Activated naive CD4-positive, alpha-beta T cell treated with anti-CD3 and anti-CD28 coated beads, Interleukin-2, amount 50 U/mL, for 72 hours (primary cell): Measurements from ENCODE around the gene PTGFRN. TPM values are rescaled to one million over a fixed set of nuclear protein-coding genes. Genes with fewer than 3 reads are reported as not detected.
A peak's percentile ranks its signal among the peaks of the same experiment; 100 is the strongest.

Experiments used
- ATAC-seq, 2 donors: fragments of 150-1000 bp; cut with Tn5 transposase; 2 replicates each; pipeline ENCODE4 v1.10.0; 2021; ENCODE audit warnings: mild to moderate bottlenecking in 2 of 2, moderate library complexity in 2 of 2
- DNase-seq, 2 donors: peaks; one replicate each; pipeline ENCODE4 v3.0.0; 2021 to 2022; ENCODE audit warnings: low spot score in 2 of 2
- H3K27ac Mint-ChIP-seq, 2 donors: one replicate each; pipeline ENCODE4 v1.8.0; 2022; ENCODE audit warnings: mild to moderate bottlenecking in 2 of 2, mixed read lengths in 2 of 2
- H3K36me3 Mint-ChIP-seq, 2 donors: one replicate each; pipeline ENCODE4 v1.8.0; 2022; ENCODE audit warnings: mixed read lengths in 2 of 2
- H3K9me3 Mint-ChIP-seq, 2 donors: one replicate each; pipeline ENCODE4 v1.8.0; 2022; ENCODE audit warnings: mixed read lengths in 2 of 2
- total RNA-seq, 2 donors: library from RNA; stranded (reverse); gene quantifications; one replicate each; pipeline ENCODE4 v1.2.3, GENCODE V29; 2022

Gene PTGFRN
- total RNA-seq, 2 donors from 2014 or later = 15.9 to 20.3 TPM

DNA sequence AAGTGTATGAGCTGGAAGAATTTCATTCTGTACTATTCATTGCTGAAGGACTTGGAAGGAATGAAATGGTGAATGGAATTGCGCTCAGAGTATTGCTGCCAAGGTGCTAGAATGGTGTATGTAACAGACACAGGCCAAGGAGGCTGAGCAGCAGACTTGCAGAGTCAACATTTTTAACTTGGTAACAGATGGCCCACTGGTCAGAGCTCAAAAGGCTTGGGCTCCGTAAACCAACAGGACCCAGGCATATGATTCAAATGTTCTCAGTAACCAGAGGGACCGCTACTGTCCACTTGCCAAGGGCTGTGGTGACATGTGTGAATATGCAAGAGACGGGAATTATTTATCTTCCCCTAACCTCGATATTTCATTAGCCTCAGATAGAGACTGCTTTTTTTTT is 28.8 kb upstream of the PTGFRN start:
- Mint-ChIP-seq H3K27ac (no peak overlapping the region), H3K36me3 (no peaks in the 10 kb centered on the region), H3K9me3 (no peaks in the 10 kb centered on the region)
- ATAC-seq (no peak), DNase-seq (no peak)

- H3K27ac Mint-ChIP-seq = peak overlapping the region in 1 of 2 donors; percentile 29
- ATAC-seq = peak; percentile 44 to 78
Measured at GRCh38 chr1:116881879-116882520, 27.7 kb upstream of the PTGFRN start.

DNA sequence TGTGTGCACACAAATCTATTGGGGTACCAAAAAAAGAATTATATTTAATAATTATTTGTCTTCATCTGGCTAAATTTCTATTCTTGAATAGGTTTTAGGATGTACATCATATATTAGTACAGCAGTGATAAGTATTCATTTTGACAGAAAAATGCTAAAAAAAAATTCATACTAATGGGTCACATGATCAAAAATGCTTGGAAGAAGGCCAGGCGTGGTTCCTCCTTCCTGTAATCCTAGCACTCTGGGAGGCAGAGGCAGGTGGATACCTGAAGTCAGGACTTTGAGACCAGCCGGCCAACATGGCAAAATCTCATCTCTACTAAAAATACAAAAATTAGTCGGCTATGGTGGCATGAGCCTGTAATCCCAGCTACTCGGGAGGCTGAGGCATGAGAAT is 26.9 kb upstream of the PTGFRN start:
- H3K27ac Mint-ChIP-seq = no peak overlapping the region
- peaks cover 0 to 7% of the 10 kb centered on the region in 2 donors for H3K36me3 Mint-ChIP-seq
- ATAC-seq (no peak), DNase-seq (no peak)
- no peaks in the 10 kb centered on the region for H3K9me3 Mint-ChIP-seq

More at GRCh38 chr1:116881879-116882520, 27.7 kb upstream of the PTGFRN start:
- Mint-ChIP-seq H3K9me3 (no peaks in the 10 kb centered on the region), H3K36me3 (peaks cover 0 to 3% of the 10 kb centered on the region in 2 donors)
- peak in 1 of 2 donors; percentile 50 for DNase-seq

DNA sequence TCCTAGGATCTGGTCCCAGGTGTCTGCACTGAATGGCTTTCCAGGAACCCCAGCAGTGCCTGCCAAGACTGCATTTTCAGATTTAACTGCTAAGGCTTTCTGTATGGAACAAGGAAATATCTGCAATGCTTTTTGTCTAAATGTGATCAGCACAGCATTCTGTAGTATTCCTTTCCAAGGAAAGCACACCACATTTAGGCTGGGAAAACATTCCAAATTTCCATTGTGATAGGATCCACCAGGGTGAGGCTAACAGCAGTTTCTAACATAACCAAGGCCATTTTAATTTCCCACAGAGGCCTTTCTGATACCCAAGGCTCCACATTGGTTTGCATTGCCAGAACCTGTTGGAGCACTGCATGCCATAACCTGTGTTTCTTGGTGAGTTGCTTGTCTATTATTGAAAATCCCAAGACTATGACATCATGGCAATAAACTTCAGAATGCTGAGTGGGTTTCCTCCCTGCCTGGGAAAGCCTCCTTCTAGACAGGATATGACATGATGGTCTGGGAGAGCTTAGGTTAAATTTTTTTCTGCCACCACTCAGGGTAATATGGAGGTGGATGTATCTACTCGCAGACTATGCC is 23.3 kb upstream of the PTGFRN start:
- H3K36me3 Mint-ChIP-seq = peaks cover 0 to 7% of the 10 kb centered on the region in 2 donors
- no peaks in the 10 kb centered on the region for H3K9me3 Mint-ChIP-seq
- no peak for ATAC-seq
- no peak overlapping the region for H3K27ac Mint-ChIP-seq
- no peak for DNase-seq

DNA sequence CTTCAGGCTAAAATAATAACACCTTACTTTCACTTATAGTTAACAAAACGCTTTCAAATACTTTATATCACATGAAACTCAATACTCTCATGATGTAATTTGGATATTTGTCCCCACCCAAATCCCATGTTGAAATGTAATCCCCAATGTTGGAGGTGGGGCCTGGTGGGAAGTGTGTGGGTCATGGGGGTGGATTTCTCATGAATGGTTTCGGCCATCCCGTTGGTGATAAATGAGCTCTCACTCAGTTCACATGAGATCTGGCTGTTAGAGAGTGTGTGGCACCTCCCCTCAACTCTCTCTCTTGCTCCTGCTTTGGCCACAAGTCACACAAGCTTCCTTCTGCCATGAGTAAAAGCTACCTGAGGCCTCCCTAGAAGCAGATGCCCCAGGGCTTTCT is 22.5 kb upstream of the PTGFRN start:
- Mint-ChIP-seq H3K9me3 (no peaks in the 10 kb centered on the region), H3K27ac (no peak overlapping the region)
- no peak for DNase-seq

GRCh38 chr1:116889380-116889779 is 20.3 kb upstream of the PTGFRN start:
- Mint-ChIP-seq H3K36me3 (peaks cover 7% of the 10 kb centered on the region in 2 donors), H3K27ac (no peak overlapping the region)
- ATAC-seq = no peak

More for the DNA sequence above, 22.5 kb upstream of the PTGFRN start:
- no peak for ATAC-seq
- peaks cover 0 to 7% of the 10 kb centered on the region in 2 donors for H3K36me3 Mint-ChIP-seq

DNA sequence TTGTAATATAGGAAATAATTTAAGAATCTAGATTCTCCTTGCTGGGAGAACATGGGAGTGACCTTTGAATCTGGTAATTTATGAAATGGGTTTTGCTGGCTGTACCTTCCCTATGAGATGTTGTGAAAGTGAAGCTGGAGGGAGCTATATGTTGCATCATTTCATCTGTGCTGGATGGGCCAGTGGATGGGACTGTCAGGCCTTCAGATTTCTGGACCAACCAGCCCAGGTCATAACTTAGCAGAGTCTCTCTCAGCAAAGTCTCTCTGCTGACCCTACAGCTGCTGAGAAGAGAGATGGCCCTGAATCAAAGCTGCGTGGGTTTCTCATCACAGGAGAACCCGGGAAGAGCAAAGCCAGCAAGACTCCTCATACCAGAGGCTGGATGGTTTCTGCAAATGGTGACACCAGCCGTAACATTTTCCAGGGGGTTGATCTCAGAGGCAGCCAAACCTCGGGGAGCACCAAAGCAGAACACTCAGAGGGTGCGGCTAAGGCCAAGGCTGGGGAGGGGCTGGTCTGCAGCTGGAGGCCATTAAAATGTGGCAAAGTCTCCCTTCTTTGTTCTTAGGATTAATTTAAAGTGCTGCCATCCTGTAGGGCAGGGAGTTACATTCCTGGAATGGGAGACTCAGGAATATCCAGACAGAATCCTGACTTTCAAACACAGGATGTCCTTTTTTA is 18.2 kb upstream of the PTGFRN start:
- peaks cover 6 to 13% of the 10 kb centered on the region in 2 donors for H3K9me3 Mint-ChIP-seq
- ATAC-seq = no peak
- H3K27ac Mint-ChIP-seq = no peak overlapping the region
- DNase-seq = no peak
- H3K36me3 Mint-ChIP-seq = peaks cover 7 to 9% of the 10 kb centered on the region in 2 donors

More at GRCh38 chr1:116889380-116889779, 20.3 kb upstream of the PTGFRN start:
- H3K9me3 Mint-ChIP-seq = no peaks in the 10 kb centered on the region
- DNase-seq = no peak

DNA sequence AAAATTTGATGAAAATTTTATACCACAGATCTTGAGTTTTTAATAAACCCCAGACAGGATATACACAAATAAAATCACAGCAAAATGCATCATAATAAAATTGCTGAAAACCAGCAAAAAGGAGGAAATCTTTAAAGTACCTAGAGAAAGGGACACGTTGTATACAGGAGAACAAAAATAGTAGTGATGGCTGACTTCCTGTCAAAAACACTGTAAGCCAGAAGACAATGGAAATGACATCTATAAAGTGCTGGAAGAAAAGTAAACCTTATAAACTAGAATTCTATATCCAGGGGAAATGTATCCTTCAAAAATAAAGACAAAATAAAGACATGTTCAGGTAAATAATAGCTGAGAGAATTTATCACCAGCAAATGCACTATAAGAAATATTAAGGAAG is 14.6 kb upstream of the PTGFRN start:
- Mint-ChIP-seq H3K36me3 (peaks cover 0 to 22% of the 10 kb centered on the region in 2 donors), H3K27ac (peak overlapping the region in 1 of 2 donors; percentile 12), H3K9me3 (peaks cover 6 to 13% of the 10 kb centered on the region in 2 donors)
- no peak for DNase-seq
- ATAC-seq = no peak

GRCh38 chr1:116899529-116899928 is 10.2 kb upstream of the PTGFRN start:
- H3K27ac Mint-ChIP-seq = no peak overlapping the region
- H3K36me3 Mint-ChIP-seq = peaks cover 0 to 13% of the 10 kb centered on the region in 2 donors
- H3K9me3 Mint-ChIP-seq = peaks cover 6 to 12% of the 10 kb centered on the region in 2 donors

DNA sequence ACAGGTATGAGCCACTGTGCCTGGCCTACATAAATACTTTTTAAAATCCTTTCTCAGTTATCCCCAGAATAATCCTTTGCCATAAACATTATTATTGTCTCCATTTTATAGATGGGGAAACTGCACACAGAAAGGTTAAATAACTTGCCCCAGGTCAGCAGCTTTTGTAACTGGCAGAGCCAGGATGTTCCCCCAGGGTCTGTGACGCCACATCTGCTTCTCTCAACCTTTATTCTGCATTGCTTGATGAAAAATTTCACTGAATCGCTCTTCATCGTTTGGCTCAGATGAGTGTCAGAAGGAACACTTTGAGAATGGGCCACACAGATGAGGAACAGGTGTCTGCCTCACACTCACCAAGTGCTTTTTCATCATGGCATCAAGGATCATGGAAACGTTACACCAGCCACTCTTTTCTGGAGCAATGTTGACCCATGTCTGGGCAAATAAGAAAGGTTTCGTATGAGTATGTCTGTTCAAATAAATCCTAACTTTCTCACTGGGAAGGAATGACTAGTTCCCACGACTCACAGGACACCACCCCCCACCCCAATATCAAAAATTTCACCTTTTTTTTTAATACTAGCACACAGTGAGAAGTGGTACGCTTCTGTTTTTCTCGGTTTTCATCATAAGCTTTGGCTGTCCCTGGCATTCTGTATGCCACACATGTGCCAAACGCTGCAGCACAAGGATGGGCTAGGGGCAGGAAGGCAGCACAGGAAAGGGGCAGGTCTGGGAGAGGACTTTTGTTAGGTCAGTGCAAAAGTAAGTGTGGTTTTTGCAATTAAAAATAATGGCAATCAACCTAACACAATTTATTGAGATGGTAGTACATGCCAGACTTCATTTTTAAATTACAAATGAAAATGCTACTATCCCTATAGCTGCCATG is 9.0 kb upstream of the PTGFRN start:
- ATAC-seq = no peak

More at GRCh38 chr1:116899529-116899928, 10.2 kb upstream of the PTGFRN start:
- ATAC-seq (no peak), DNase-seq (no peak)

GRCh38 chr1:116902027-116902426 is 7.7 kb upstream of the PTGFRN start:
- H3K9me3 Mint-ChIP-seq = no peaks in the 10 kb centered on the region
- no peak overlapping the region for H3K27ac Mint-ChIP-seq
- DNase-seq (no peak), ATAC-seq (no peak)
- peaks cover 0 to 12% of the 10 kb centered on the region in 2 donors for H3K36me3 Mint-ChIP-seq

More for the DNA sequence above, 9.0 kb upstream of the PTGFRN start:
- Mint-ChIP-seq H3K9me3 (no peaks in the 10 kb centered on the region), H3K36me3 (peaks cover 0 to 12% of the 10 kb centered on the region in 2 donors), H3K27ac (no peak overlapping the region)
- DNase-seq = no peak

DNA sequence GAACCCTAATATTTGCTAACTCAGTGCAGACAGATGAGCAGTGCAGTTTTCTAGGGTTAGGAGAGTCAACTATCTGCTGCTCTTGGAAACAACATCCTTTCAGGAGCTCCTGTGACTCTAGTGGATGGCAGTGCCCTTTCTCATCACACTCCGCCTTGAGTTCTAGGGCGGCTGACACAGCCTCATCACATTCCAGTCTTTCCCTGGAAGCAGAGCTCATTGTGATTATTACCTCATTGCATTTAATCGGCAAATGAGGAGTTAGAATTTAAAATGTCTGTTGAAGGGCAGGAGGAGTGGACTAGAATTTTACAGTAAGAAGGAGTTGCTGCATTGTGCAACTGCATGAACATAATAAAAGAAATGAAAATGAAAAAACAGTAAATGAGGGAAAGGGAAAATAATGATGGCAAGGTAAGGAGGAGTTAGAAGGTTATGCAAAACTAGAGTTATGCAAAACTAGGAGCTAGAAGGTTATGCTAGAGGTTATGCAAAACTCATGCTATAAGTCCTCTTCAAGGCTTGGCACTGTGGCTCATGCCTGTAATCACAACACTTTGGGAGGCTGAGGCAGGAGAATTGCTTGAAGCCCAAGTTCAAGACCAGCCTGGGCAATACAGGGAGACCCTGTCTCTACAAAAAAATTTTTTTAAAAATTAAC is 6.9 kb upstream of the PTGFRN start:
- ATAC-seq (no peak), DNase-seq (no peak)
- H3K36me3 Mint-ChIP-seq = peaks cover 0 to 12% of the 10 kb centered on the region in 2 donors
- H3K9me3 Mint-ChIP-seq = no peaks in the 10 kb centered on the region
- no peak overlapping the region for H3K27ac Mint-ChIP-seq

DNA sequence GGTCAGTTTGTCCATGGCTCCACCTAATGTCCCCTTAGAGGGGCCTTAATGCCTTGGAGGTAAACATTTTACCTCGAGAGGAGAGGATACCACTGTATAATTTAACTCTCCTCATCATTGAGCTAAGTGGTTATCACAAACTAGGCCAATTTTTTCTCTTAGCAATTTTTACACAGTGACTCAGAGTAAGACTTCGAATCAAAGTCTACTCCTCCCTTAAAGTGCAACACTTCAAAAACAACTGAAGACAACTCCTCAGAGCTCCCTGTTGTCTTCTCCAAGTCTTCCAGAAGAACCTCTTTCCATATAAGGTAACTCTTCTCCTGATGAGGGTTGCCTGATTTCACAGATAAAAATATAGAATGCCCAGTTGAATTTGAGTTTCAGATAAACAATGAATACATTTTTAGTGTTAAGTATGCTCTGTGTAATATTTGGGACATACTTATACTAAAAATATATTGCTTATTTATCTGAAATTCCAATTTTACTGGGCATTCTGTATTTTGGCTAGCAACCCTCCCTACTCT is 4.9 kb upstream of the PTGFRN start:
- H3K9me3 Mint-ChIP-seq = no peaks in the 10 kb centered on the region
- DNase-seq (no peak), ATAC-seq (no peak)
- H3K27ac Mint-ChIP-seq = no peak overlapping the region
- H3K36me3 Mint-ChIP-seq = no peaks in the 10 kb centered on the region

DNA sequence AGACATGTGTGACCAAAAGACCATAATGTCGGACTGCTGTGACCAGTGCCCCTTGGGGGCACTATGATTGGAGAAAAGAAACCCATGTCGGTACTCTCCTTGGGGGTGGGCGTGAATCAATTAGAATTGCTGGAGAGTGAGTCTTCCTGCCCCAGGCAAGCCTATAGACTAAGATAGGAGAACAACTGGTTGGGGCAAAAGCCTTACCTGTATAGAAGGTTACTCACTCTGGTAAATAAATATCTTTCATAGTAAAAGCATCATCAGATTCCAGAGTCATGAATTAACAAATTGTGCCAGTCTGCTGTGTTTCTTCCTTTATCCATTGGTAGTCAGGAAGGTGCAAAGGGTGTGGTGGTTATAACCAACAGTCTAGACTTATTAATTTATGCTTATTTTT is 2.9 kb upstream of the PTGFRN start:
- ATAC-seq (no peak), DNase-seq (no peak)
- no peak overlapping the region for H3K27ac Mint-ChIP-seq
- no peaks in the 10 kb centered on the region for H3K36me3 Mint-ChIP-seq
- no peaks in the 10 kb centered on the region for H3K9me3 Mint-ChIP-seq

GRCh38 chr1:116907351-116907750 is 2.4 kb upstream of the PTGFRN start:
- H3K27ac Mint-ChIP-seq = no peak overlapping the region
- no peak for ATAC-seq
- DNase-seq = no peak
- H3K9me3 Mint-ChIP-seq = no peaks in the 10 kb centered on the region
- H3K36me3 Mint-ChIP-seq = no peaks in the 10 kb centered on the region

- Mint-ChIP-seq H3K9me3 (no peaks in the 10 kb centered on the region), H3K27ac (no peak overlapping the region), H3K36me3 (no peaks in the 10 kb centered on the region)
- no peak for DNase-seq
- ATAC-seq = no peak
Measured at GRCh38 chr1:116908266-116908665, 1.4 kb upstream of the PTGFRN start.
